K562 (cell line): ENCODE results near the gene GRIK5. TPM values are rescaled to one million over a fixed set of nuclear protein-coding genes. Genes with fewer than 3 reads are reported as not detected.

Source experiments
- ATAC-seq: fragments of 200-7000 bp; cut with Tn5 transposase; 3 replicates; pipeline ENCODE4 v1.9.1; 2020; ENCODE audit warnings: moderate library complexity
- BruUV-seq: library from RNA; stranded (reverse); fragments of 400-500 nt; replicated peaks from 2 replicates; lab custom pipeline; 2021; lab: Mats Ljungman, UMichigan
- CTCF ChIA-PET: fragments of 300-600 bp; formaldehyde crosslinking; extraction: SDS; loops from one replicate; lab custom pipeline; 2021; ENCODE audit warnings: low intra/inter-chr PET ratio; lab: Yijun Ruan, JAX
- POLR2A ChIA-PET: fragments of 300-600, 350-650 bp; sonication (Branson Sonifier 250); formaldehyde crosslinking; extraction: SDS; loops from one replicate; lab custom pipeline; 2021; ENCODE audit warnings: antibody characterized with exemption, inconsistent platforms; lab: Yijun Ruan, JAX
- DNase-seq, 4 experiments: peaks; one replicate each; pipeline versions ENCODE4 v3.0.0 to v3.0.0-alpha.2; 2011 to 2018; ENCODE audit warnings: low spot score in 3 of 4, mixed read lengths in 3 of 4; ENCODE audit errors: extremely low read depth in 1 of 4
- FAIRE-seq: peaks from 2 replicates; lab custom pipeline; 2011; peaks lifted over from hg19 to GRCh38; lab: Jason Lieb, UNC
- H2AFZ ChIP-seq: 2 replicates; pipeline ENCODE4 v1.6.0; 2011; ENCODE audit warnings: low read depth, low read length, control low read depth, inconsistent platforms
- H3K27ac ChIP-seq: fragments of 200-600 bp; 3 replicates; pipeline ENCODE4 v1.8.0; 2011; ENCODE audit warnings: low read depth, mild to moderate bottlenecking, control low read depth, inconsistent platforms, low read length, moderate library complexity, mixed read lengths; ENCODE audit errors: extremely low read depth
- H3K27me3 ChIP-seq, 2 experiments: fragments of 300-600 bp in 1 of 2; 2 replicates in 1 of 2; 3 replicates in 1 of 2; pipeline versions ENCODE4 v1.6.0 to v1.8.0; 2011; ENCODE audit warnings: inconsistent platforms in 2 of 2, low read length in 2 of 2, mild to moderate bottlenecking in 1 of 2, mixed read lengths in 1 of 2, moderate library complexity in 1 of 2; ENCODE audit not compliant: control insufficient read depth in 2 of 2, insufficient read depth in 2 of 2
- H3K36me3 ChIP-seq: fragments of 300-600 bp; 3 replicates; pipeline ENCODE4 v1.8.0; 2011; ENCODE audit warnings: mild to moderate bottlenecking, low read length, inconsistent platforms; ENCODE audit not compliant: control insufficient read depth, insufficient read depth
- H3K4me1 ChIP-seq, 2 experiments: fragments of 200-600 bp in 1 of 2; replicated peaks in 1 of 2; 2 replicates in 1 of 2; 3 replicates in 1 of 2; pipeline versions ENCODE4 v1.5.1 to v1.8.0; 2011; ENCODE audit warnings: inconsistent platforms in 2 of 2, low read length in 2 of 2, mild to moderate bottlenecking in 1 of 2, mixed read lengths in 1 of 2, moderate library complexity in 1 of 2; ENCODE audit not compliant: control insufficient read depth in 2 of 2, insufficient read depth in 2 of 2
- H3K4me2 ChIP-seq: 2 replicates; pipeline ENCODE4 v1.6.1; 2011; ENCODE audit warnings: low read length, control low read depth, inconsistent platforms, mixed read lengths; ENCODE audit not compliant: insufficient read depth
- H3K4me3 ChIP-seq: fragments of 200-600 bp; sonication (generic), shearing (Covaris generic); 2 replicates; pipeline ENCODE4 v1.5.1; 2016; ENCODE audit warnings: control low read depth, inconsistent platforms
- H3K79me2 ChIP-seq: fragments of 200-600 bp; 3 replicates; pipeline ENCODE4 v1.8.0; 2011; ENCODE audit warnings: low read length, inconsistent platforms; ENCODE audit not compliant: control insufficient read depth, insufficient read depth
- H3K9ac ChIP-seq, 2 experiments: 2 replicates each; pipeline versions ENCODE4 v1.6.0 to v1.6.1; 2011; ENCODE audit warnings: low read depth in 2 of 2, low read length in 2 of 2, control low read depth in 1 of 2, inconsistent platforms in 1 of 2, mild to moderate bottlenecking in 1 of 2, mixed read lengths in 1 of 2; ENCODE audit not compliant: insufficient read depth in 1 of 2
- H3K9me1 ChIP-seq: one replicate; pipeline ENCODE4 v1.6.0; 2011; ENCODE audit warnings: inconsistent platforms, mild to moderate bottlenecking, low read length, moderate library complexity; ENCODE audit not compliant: control insufficient read depth, insufficient read depth
- H3K9me3 ChIP-seq: replicated peaks from 2 replicates; pipeline ENCODE4 v1.5.1; 2011; ENCODE audit warnings: low read depth, low read length, inconsistent platforms; ENCODE audit not compliant: control insufficient read depth, insufficient read depth
- H4K20me1 ChIP-seq: replicated peaks from 2 replicates; pipeline ENCODE4 v1.6.1; 2011; ENCODE audit warnings: low read length, inconsistent platforms, mixed read lengths; ENCODE audit not compliant: control insufficient read depth, insufficient read depth
- AFF1 ChIP-seq, 2 experiments: fragments of 450-650 bp; IDR thresholded peaks; 2 replicates each; pipeline ENCODE4 v1.6.1; 2018; ENCODE audit warnings: mild to moderate bottlenecking in 2 of 2, low read depth in 1 of 2; ENCODE audit not compliant: partially characterized antibody in 2 of 2
- CHCHD3 ChIP-seq: fragments of 250-450 bp; sonication (Bioruptor Pico); IDR thresholded peaks from 2 replicates; pipeline ENCODE4 v2.1.2; 2022; ENCODE audit warnings: mild to moderate bottlenecking
- CTBP1 ChIP-seq: fragments of 450-650 bp; IDR thresholded peaks from 2 replicates; pipeline ENCODE4 v1.6.1; 2016; ENCODE audit warnings: borderline replicate concordance
- FOXA3 ChIP-seq, 2 experiments: fragments of 450-650 bp in 1 of 2; sonication (generic) in 1 of 2; formaldehyde crosslinking; IDR thresholded peaks in 1 of 2; conservative IDR thresholded peaks in 1 of 2; 2 replicates each; pipeline versions ENCODE4 v1.4.0 to v1.8.0; 2020 to 2022; ENCODE audit warnings: mild to moderate bottlenecking in 2 of 2, missing genetic modification reagents in 1 of 2
- NCOA4 ChIP-seq: fragments of 450-650 bp; IDR thresholded peaks from 2 replicates; pipeline ENCODE4 v1.6.1; 2018; ENCODE audit warnings: mild to moderate bottlenecking; ENCODE audit not compliant: partially characterized antibody
- NELFE ChIP-seq: IDR thresholded peaks from 2 replicates; pipeline ENCODE4 v1.6.1; 2011; ENCODE audit warnings: mild to moderate bottlenecking; ENCODE audit not compliant: insufficient read depth, insufficient read length
- POLR2A ChIP-seq: fragments of 450-650 bp; conservative IDR thresholded peaks from 2 replicates; pipeline ENCODE4 v1.6.1; 2016
- SIRT6 ChIP-seq: IDR thresholded peaks from one replicate; pipeline ENCODE4 v1.6.1; 2012; ENCODE audit warnings: low read depth, mild to moderate bottlenecking, control low read depth, inconsistent platforms, low read length, moderate library complexity
- SMAD4 ChIP-seq: fragments of 250-450 bp; sonication (Bioruptor Pico); conservative IDR thresholded peaks from 2 replicates; pipeline ENCODE4 v1.8.0; 2021; ENCODE audit warnings: inconsistent platforms, mild to moderate bottlenecking, moderate library complexity
- TCF7L2 ChIP-seq: fragments of 150-350 bp; IDR thresholded peaks from 2 replicates; pipeline ENCODE4 v1.6.1; 2016; ENCODE audit warnings: low read depth, mild to moderate bottlenecking, low read length, moderate library complexity
- U2AF2 ChIP-seq: fragments of 200-400 bp; formaldehyde crosslinking; optimal IDR thresholded peaks from 2 replicates; pipeline ENCODE3; 2017; ENCODE audit warnings: low read depth, mild to moderate bottlenecking, low read length
- ZBTB43 ChIP-seq: sonication (generic); formaldehyde crosslinking; IDR thresholded peaks from 2 replicates; pipeline ENCODE4 v1.8.0; 2023; ENCODE audit warnings: mild to moderate bottlenecking, missing genetic modification reagents
- ZNF146 ChIP-seq: IDR thresholded peaks from one replicate; pipeline ENCODE4 v1.6.1; 2018; ENCODE audit warnings: missing compliant biosample characterization; ENCODE audit not compliant: unreplicated experiment
- ZNF518B ChIP-seq: fragments of 250-450 bp; sonication (Bioruptor Pico); IDR thresholded peaks from 2 replicates; pipeline ENCODE4 v1.5.0; 2021; ENCODE audit warnings: mild to moderate bottlenecking, moderate library complexity
- ZZZ3 ChIP-seq: fragments of 450-650 bp; IDR thresholded peaks from 2 replicates; pipeline ENCODE4 v1.6.1; 2016; ENCODE audit warnings: antibody characterized with exemption, mild to moderate bottlenecking, moderate library complexity
- WGBS: fragments of 100-300 bp; shearing (Covaris generic); methylation state at CpG from one replicate; pipeline ENCODE4 v1.1.6; 2016; ENCODE audit warnings: low coverage, mixed read lengths; ENCODE audit not compliant: insufficient coverage; ENCODE audit errors: missing lambda C conversion rate; 5-methylcytosine and 5-hydroxymethylcytosine counted together
- in situ Hi-C: fragments of 300-500 bp; cut with MboI; formaldehyde crosslinking; loops from 4 replicates; pipeline ENCODE4 v1.15.0; 2018; ENCODE audit warnings: inconsistent platforms, mixed read lengths
- intact Hi-C: fragments of 100-400 bp; cut with micrococcal nuclease; formaldehyde crosslinking; loops from 2 replicates; pipeline ENCODE4 v1.14.2; 2022
- polyA plus RNA-seq, 8 experiments: library from polyadenylated mRNA; depleted of rRNA in 4 of 8; stranded (reverse) in 5 of 8; unstranded in 3 of 8; fragments of >200 nt; fragmentation: Nextera tagmentation in 2 of 8; fragmentation: Illumina TruSeq in 1 of 8; extraction: Ambion mirVana in 2 of 8; extraction: Trizol in 1 of 8; gene quantifications; 2 replicates each; pipeline versions ENCODE4 v1.2.1 to v1.2.3, GENCODE V29; 2011 to 2014; ENCODE audit warnings: inconsistent platforms in 1 of 8, missing spikeins in 1 of 8
- total RNA-seq, 7 experiments: library from RNA; depleted of rRNA in 6 of 7; stranded (reverse); fragments of >200 nt in 6 of 7; fragmentation: Illumina TruSeq in 2 of 7; extraction: Trizol in 2 of 7; gene quantifications; 2 replicates each; pipeline versions ENCODE4 v1.2.1 to v1.2.3, GENCODE V29; 2011 to 2021; ENCODE audit warnings: low replicate concordance in 1 of 7

The GRIK5 gene
- total and polyA plus RNA-seq, 9 of the 15 experiments (the other 6 are each of a cell fraction or from before 2014, with no cell fraction given), result 0.04 to 0.55 (median 0.27) TPM; not detected in 2

- ATAC-seq, result no peak
- no peak for DNase-seq
- Histone ChIP-seq H3K27ac (no peak overlapping the region), H3K27me3 (peaks cover 13 to 23% of the 10 kb centered on the region in 2 experiments), H3K9me1 (no peaks in the 10 kb centered on the region), H3K4me3 (no peak overlapping the region), H3K4me1 (peaks cover 0 to 13% of the 10 kb centered on the region in 2 experiments; a peak in 2 of 5 replicates), H3K9me3 (no peaks in the 10 kb centered on the region), H3K9ac (no peak overlapping the region), H3K4me2 (no peak overlapping the region), H2AFZ (no peak overlapping the region), H4K20me1 (no peaks in the 10 kb centered on the region), H3K79me2 (no peaks in the 10 kb centered on the region), H3K36me3 (no peaks in the 10 kb centered on the region)
- 7% methylated on average over 6 of the region's 6 CpGs for WGBS
- CTCF ChIA-PET, result no interaction called here
- intact Hi-C loops, result no loop called here
- no TSS peak for BruUV-seq
- POLR2A ChIA-PET, result interaction anchor here (0.7 to 1.3 kb wide), 4 partner anchors 13 to 215 kb away, joined by 3 to 4 read pairs (median 3); no protein-coding TSS in a partner anchor
- in situ Hi-C loops, result no loop called here
- no peak for FAIRE-seq
- no peak for TF ChIP-seq NELFE
- no peak for TF ChIP-seq TCF7L2
- no peak for TF ChIP-seq SIRT6
- no peak for TF ChIP-seq ZZZ3
- no peak for TF ChIP-seq U2AF2
- no peak for TF ChIP-seq FOXA3 (CRISPR knock-in tag; conservative IDR thresholded peaks at IDR 0.05 in 1 of 2, IDR thresholded peaks at IDR 0.05 in 1 of 2)
- no peak for TF ChIP-seq NCOA4
- no peak for TF ChIP-seq CTBP1
- TF ChIP-seq POLR2A, result no peak
- no peak for TF ChIP-seq AFF1 (IDR thresholded peaks at IDR 0.05; ENCODE audit: low read depth in 1 of 2, partially characterized antibody in 2 of 2)
- no peak for TF ChIP-seq CHCHD3 (CRISPR knock-in tag)
- no peak for TF ChIP-seq ZNF146 (CRISPR knock-in tag)
- TF ChIP-seq SMAD4 (CRISPR knock-in tag), result no peak
- TF ChIP-seq ZBTB43 (CRISPR knock-in tag), result no peak
- no peak for TF ChIP-seq ZNF518B
These were observed 28.8 kb upstream of the GRIK5 start for GRCh38 chr19:42098781-42099180.
